GM21381 (cell line): Measurements from ENCODE around the gene MEN1.
"Not testable (repeated sequence)": the region's sequence is repeated elsewhere in the genome, so short reads cannot be mapped to it uniquely, and the experiment has no call there.

Experiments
- ATAC-seq: cut with Tn5 transposase; IDR thresholded peaks from one replicate; pipeline ENCODE4 v1.9.1; 2021; ENCODE audit warnings: mild to moderate bottlenecking, moderate library complexity; ENCODE audit not compliant: unreplicated experiment

The MEN1 gene

DNA sequence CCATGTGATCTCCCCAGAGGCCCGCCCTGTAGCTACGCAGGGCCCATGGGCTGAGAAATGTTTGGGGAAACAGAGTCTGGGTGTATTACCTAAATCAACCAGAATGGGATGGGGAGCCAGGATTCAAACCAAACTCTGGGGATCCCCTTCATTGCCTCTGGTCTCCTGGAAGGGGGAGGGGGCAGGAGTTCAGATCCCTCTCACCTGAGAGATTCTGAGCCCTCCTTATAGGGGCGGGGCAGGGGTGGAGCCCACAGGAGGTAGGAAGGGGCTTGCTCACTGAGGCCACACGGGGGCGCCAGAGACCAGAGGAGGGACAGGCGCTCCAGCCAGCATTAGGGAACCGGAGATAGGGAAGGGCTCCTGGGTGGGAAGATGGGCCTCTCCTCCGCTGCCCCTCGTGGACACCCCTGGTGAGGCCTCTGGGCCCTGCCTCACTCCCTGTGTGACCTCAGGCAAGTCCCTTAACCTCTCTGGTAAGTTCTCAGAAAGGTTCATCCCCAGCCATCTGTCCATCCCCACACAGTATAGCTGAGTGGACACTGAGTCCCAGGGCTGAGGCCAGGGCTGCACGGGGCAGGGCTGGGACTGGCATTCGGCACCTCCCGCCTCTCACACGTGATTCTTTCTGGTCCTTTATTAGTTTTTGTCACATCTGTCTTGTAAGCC lies 36.8 kb upstream of the MEN1 start:
- no peak for ATAC-seq

DNA sequence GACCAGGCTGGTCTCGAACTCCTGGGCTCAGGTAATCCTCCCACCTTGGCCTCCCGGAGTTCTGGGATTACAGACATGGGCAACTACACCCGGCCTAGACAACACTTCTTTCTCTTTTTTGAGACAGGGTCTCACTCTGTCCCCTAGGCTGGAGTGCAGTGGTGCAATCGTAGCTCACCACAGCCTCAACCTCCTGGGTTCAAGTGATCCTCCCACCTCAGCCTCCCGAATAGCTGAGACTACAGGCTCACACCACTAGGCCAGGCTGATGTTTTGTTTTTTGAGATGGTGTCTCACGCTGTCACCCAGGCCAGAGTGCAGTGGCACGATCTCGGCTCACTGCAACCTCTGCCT lies 35.4 kb upstream of the MEN1 start:
- ATAC-seq: not testable (repeated sequence)

GRCh38 chr11:64845129-64845775 lies 34.9 kb upstream of the MEN1 start:
- ATAC-seq: no peak

GRCh38 chr11:64844330-64845128 lies 34.2 kb upstream of the MEN1 start, which contains the start of gene CDC42BPG:
TSS of gene CDC42BPG (minus strand) at chr11:64844653. CDS start at chr11:64844569, 84 bp downstream.
- no peak for ATAC-seq

DNA sequence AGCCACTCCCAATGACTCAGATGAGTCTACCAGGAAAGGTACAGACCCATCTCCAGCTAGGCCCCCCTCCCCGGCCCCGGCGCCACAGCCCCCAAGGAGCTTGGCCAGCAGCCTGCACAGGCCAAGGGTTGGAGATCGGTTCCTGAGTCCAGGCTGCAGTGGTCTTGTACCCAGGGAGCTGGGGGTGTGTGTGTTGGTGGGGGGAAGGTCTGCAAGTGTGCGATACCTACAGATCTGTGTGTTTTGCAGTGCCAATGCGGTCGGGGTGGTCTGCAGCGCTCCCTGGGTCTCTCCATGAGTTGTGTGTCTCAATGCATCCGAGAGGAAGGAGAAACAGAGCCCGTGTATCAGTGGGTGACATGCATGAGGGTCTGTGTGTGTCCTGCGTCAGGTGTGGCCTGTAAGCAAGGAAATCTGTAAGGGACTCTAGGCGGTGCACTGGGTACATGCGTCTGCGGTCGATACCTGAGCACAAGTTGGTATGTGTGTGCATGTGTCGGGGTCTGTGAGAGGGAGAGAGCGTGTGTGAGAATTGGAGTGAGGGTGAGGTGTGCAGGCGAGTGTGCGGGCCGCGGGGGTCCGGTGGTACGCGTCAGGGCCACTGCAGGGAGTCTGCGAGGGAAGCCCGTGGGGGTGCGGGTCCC lies 33.5 kb upstream of the MEN1 start:
- ATAC-seq: no peak

- ATAC-seq: no peak
These were observed 32.7 kb upstream of the MEN1 start for GRCh38 chr11:64842851-64843685.

DNA sequence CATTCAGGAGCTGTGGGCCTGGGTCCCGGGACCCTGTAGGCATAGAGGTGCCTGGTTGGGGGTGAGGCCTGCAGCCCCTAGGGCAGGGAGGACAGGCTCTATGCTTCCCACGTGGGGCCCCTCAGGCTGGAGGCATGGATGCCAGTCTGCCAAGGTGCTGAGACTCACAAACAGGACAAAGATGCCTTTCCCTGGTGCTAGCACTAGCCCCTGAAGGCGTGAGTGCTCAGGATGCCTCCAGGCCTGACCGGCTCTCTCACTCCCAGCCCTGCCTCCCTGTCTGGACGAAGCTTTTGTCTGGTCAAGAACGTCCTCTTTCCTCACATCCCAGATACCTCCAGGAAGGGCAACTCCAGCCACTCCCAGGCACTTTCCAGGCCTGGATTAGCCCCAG lies 32.0 kb upstream of the MEN1 start:
- no peak for ATAC-seq

DNA sequence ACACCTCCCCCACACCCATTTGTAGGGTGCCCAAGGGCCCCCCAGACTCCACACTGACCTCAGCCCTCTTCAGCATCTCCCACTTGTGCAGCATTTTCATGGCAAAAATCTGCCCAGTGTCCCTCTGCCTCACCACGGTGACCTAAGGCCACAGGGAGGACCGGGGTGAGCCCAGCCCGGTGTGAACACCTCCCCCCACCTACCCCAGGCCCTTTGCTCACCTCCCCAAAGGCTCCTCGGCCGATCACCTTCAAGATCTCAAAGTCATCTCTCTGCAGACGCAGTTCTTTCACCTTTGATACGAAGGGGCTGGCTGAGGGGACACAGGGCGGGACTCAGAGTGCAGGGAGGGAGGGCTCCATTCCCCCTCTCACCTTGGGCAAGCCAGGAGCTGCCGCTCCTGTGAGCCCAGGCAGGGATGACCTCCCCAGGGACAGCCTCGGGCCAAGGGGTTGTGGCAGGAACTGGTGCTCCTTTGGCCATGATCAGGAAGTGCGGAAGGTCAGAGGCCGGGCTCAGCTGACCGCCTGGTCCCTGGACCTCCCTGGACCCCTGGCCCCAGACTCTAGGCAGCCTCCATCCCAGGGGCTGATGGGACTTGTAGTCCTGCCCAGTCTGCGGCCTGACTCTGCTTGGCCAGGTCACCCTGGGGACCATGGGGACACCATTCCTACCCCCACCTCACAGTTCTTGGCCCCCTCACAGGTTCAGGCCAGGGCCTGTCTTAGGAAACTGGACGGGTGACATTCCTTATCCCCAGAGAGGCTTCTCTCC lies 31.4 kb upstream of the MEN1 start:
- ATAC-seq: no peak

- no peak for ATAC-seq
These were observed 29.8 kb upstream of the MEN1 start for GRCh38 chr11:64839887-64840782.

GRCh38 chr11:64839335-64839734 lies 29.0 kb upstream of the MEN1 start:
- ATAC-seq: no peak

- ATAC-seq: no peak
These were observed 28.4 kb upstream of the MEN1 start for GRCh38 chr11:64838600-64839334.

GRCh38 chr11:64837887-64838351 lies 27.6 kb upstream of the MEN1 start:
- no peak for ATAC-seq

- ATAC-seq: no peak
These were observed 26.2 kb upstream of the MEN1 start for GRCh38 chr11:64836448-64837072.

- no peak for ATAC-seq
These were observed 25.5 kb upstream of the MEN1 start for GRCh38 chr11:64835616-64836447.

DNA sequence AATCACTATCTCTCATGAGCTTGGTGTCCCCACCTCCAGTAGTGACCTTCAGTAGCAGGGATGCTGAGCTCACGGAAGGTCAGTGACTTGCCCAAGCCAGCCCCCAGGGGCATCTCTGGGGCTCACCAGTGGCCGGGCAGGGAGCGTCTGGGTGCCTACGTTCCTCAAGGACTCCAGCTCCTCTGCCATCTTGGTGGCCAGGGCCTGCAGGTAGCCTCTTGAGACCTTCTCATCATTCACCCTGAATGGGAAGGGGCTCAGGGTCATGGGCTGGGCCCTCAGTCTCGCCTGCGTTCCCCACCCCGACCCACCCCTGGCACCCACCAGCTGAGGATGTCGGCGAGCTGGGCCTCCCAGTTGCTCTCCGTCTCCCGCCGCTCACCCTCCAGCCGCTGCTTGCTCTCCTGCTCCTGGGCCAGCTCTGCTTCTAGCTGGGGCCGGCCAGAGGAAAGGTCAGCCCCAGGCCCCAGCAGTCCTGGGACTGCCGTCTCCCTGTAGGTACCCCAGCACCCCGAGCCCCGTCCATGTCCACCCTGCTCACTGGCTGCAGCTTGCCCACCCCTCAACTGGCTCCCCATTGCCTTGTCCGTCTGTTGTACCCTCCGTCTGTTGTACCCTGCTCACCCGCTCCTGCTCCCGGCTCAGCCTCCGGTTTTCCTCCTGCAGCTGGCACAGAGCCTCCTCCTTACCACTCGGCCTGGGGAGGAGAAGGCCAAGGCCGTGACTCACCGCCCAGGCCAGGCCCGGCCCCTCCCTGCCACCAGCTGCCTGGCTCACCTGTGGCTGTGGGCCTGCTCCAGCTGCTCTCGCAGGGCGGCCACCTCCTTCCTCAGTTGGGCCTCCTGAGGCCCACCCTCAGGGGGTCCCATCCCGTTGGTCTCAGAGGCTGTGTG lies 24.6 kb upstream of the MEN1 start:
- no peak for ATAC-seq
